Femur (tissue), 1 donor: Measurements from ENCODE around the gene GTSF1L.

Experiments
- DNase-seq: peaks from one replicate; pipeline ENCODE4 v3.0.0-alpha.2; 2017

Gene GTSF1L

DNA sequence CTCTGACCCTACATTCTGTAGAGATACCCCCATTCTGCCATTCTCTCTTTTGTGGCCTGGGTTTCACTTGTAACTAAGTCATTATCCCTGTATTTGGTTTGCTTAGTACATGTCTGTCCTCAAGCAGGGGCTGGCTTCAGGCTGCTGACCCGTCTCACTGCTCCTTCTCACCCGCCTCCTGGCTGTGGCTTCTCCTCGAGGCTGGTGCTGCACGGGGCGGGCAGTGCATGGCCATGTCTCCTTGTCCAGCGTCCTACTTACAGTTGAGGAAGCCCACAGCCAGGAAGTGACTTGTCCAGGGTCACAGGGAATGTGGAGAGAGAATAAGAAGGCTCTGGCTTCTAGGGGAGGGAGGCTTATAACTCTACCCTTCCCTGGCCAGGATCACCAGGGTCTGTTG is 11.3 kb downstream of the GTSF1L start:
- no peak for DNase-seq

- no peak for DNase-seq
These were observed 11.8 kb downstream of the GTSF1L start for GRCh38 chr20:43715044-43715443.

GRCh38 chr20:43711098-43711654 is 15.6 kb downstream of the GTSF1L start:
- DNase-seq, result no peak

GRCh38 chr20:43710370-43711044 is 16.3 kb downstream of the GTSF1L start:
- DNase-seq, result no peak

DNA sequence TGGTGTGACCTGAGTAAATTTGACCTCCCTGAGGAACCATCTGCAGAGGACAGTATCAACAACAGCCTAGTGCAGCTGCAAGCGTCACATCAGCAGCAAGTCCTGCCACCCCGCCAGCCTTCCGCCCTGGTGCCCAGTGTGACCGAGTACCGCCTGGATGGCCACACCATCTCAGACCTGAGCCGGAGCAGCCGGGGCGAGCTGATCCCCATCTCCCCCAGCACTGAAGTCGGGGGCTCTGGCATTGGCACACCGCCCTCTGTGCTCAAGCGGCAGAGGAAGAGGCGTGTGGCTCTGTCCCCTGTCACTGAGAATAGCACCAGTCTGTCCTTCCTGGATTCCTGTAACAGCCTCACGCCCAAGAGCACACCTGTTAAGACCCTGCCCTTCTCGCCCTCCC is 24.3 kb downstream of the GTSF1L start:
- no peak for DNase-seq

GRCh38 chr20:43700627-43701026 is 26.2 kb downstream of the GTSF1L start:
- no peak for DNase-seq

DNA sequence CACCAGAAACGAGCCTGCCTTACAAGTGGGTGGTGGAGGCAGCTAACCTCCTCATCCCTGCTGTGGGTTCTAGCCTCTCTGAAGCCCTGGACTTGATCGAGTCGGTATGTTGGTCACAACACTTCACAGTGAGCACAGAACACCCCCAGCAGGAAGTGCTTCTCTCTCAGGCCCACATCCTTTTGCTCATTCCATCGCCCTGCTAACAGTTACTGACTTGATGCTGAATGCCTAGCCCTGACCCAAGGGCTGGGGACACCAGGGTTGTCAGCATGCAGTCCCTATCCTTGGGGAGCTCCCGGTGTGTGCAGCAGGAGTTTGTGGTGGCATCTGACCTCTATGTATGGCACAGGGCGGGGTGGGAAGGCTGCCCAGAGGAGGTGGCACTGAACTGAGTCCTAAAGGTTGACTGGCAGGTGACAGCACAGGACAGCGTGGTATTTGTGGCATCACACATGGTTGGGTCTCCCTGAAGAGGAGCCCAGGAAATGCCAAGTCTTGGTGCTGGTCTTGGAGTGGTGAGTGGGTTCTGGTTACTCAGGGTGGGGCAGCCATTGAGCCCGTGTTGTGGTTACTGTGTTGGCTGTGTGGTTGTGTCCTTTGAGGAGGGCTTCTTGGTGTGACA is 26.7 kb downstream of the GTSF1L start:
- no peak for DNase-seq

DNA sequence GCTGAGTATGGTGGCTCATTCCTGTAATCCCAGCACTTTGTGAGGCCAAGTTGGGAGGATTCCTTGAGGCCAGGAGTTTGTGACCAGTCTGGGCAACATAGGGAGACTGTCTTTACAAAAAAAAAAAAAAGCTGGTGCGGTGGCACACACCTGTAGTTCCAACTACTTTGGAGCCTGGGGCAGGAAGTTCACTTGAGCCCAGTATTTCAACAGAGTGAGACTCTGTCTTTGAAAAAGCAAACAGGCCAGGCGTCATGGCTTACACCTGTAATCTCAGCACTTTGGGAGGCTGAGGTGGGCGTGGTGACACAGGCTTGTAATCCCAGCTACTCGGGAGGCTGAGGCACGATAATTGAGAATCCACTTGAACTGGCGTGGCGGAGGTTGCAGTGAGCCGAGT is 31.2 kb downstream of the GTSF1L start:
- no peak for DNase-seq

DNA sequence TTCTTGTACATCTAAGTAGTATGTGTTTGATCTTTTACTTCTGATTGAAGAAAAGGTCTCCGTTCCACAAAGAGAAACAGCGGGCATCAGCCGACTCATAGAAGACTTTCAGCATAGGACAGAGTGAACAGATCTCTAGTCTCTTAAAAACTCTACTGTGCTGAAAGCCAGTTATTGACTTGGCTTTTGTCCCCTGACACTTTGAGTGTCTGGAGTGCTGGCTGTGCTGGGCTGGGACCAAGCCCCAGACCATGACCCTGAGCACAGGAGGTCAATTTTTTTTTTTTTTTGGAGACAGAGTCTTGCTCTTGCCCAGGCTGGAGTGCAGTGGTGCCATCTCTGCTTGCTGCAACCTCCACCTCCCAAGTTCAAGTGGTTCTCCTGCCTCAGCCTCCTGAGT is 32.0 kb downstream of the GTSF1L start:
- no peak for DNase-seq

DNA sequence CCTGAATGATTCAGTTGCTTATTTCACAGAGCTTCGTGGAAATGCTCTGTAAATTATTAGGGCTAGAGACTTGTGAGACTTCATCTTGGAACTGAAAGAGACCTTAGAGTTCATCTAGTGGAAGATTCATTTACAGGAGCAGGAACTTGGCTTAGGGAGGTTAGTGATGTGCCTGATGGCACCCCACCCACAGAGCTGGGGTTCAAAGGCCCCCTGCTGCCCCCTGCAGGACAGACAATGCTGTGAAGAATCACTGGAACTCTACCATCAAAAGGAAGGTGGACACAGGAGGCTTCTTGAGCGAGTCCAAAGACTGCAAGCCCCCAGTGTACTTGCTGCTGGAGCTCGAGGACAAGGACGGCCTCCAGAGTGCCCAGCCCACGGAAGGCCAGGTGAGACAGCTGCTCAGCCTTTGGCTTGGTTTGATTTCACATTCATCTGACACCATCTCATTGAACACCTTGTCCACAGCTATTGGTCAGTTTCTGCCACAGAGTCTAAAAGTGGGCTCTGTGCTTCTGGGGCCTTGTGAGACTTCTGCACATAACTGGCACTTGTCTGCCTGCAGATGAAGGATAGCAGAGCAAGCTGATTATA is 34.8 kb downstream of the GTSF1L start:
- DNase-seq, result peak; percentile 31

GRCh38 chr20:43690943-43691598 is 35.7 kb downstream of the GTSF1L start:
- DNase-seq, result no peak

DNA sequence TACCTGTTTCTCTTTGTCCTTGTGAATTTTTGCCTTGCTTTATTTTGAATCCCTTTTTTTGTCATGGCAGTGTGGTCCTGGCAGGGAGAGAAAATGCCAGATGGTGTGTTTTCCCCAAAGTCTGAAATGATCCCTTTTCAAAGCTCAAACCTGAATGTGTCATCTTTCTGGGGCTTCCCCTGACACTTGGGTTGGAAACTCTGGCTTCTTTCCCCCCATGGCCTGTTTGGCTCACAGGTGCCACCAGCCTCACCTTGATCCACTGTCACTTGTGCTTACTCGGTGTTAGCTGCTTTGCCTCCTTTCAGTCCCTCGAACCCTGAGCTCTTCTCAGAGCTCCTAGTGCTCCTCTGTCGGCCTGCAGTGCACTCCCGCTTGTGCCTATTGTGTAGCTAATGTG is 37.6 kb downstream of the GTSF1L start:
- DNase-seq, result no peak

- no peak for DNase-seq
These were observed 40.0 kb downstream of the GTSF1L start for GRCh38 chr20:43686820-43687219.

DNA sequence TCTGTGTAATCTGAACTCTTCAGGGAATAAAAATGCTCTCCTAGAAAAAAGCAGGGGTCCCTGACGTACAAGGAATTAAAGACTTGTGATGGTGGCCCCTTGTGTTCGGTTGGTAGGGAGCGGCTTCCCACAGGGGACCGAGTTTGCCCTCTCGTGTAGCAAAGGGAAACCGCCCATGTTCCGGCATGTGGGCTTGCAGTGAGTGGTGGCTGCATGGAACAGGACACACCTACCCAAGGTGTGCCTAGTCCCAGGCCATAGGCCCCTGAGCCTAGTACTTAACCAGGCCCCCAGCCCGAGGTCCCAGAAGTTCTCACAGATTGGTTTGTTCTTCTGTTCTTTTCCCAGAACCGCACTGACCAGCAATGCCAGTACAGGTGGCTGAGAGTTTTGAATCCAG is 44.4 kb downstream of the GTSF1L start:
- no peak for DNase-seq

DNA sequence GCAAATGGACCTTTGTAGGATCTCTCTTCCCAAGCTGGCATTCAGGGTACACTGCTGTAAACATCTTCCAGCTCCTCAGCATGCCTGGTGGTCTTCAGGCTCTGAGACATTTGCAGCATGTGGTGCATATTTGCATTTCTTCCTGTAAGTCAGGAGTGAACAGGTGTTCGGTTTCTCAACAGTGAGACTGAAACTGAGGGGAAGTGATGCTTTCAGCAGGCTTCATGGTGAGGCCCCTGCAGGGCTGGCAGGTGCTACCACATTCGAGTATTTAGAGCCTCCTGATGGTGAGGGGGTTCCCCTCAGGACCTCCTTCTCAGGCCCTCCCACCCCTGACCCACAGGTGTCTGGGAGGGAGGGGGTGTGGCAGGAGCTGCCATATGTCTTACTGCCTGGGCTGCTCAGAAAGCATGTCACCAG is 44.8 kb downstream of the GTSF1L start:
- DNase-seq, result peak; percentile 38

DNA sequence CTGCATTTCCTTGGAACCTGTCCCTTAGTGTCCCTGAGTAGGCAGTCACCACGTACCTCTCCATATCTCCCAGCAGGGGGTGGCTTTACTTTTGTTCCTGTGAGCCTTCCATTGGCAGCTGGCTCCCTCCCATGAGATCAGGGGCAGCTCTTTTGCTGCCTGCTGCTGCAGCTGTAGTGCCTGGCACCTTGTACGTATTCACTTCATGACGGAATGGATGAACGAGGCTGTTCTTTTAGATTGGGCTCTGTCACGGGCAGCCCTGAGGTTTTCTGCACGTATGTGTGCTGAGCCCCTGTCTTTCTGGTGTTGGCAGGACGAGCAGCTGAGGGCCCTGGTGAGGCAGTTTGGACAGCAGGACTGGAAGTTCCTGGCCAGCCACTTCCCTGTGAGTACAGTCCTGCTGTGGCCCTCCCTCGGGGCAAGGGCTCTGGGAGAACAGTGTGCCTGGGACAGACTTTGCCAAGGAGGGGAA is 45.3 kb downstream of the GTSF1L start:
- peak; percentile 30 for DNase-seq

DNA sequence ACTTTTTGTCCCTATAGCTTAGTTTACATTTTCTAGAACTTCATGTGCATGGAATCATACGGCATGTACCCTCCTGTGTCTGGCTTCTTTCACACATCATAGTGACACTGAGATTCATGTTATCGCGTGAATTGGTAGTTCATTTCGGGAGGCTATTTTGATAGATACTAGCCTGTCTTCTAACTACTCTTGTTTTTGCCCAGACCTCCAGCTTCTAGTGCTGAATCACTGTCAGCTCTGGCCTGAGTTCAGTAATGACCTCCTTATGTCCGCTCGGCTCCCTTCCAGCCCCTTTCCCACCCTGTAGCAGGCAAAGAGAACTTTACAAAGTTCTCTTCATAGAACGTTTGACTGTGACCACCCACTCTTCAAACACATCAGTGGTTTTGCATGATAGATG is 45.8 kb downstream of the GTSF1L start:
- DNase-seq, result peak; percentile 38

DNA sequence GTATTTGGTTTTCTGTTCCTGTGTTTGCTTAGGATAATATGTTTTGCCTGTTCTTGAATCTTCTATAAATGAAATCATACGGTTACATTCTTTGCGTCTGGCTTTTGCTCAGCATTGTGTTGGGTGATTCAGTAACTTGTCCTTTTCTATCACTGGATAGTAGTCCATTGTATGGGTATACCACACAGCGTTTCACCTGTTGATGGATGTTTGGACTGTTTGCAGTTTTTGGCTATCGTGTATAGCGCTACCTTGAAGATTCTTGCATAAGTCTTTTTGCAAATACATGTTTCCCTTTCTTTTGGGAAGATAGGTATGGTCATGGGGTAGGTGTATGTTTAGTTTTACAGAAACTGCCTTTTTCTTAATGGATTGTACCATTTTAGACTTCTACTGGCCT is 50.4 kb downstream of the GTSF1L start:
- no peak for DNase-seq
